HepG2 (cell line): ENCODE measurements around the gene C1orf21. TPM values are rescaled to one million over a fixed set of nuclear protein-coding genes. Genes with fewer than 3 reads are reported as not detected.

Experiments used
- DNMT3B ChIP-seq: conservative IDR thresholded peaks from 2 replicates; pipeline ENCODE4 v1.6.1; 2016; ENCODE audit warnings: missing biosample characterization, control low read depth
- GATAD2A ChIP-seq: IDR thresholded peaks from 2 replicates; pipeline ENCODE4 v1.6.1; 2016
- KDM2A ChIP-seq: sonication (generic); formaldehyde crosslinking; IDR thresholded peaks from 2 replicates; pipeline ENCODE4 v1.4.0; 2020; ENCODE audit warnings: low read depth, missing genetic modification reagents, borderline replicate concordance
- POGZ ChIP-seq: sonication (generic); formaldehyde crosslinking; IDR thresholded peaks from 2 replicates; pipeline ENCODE4 v1.4.0; 2020; ENCODE audit warnings: mild to moderate bottlenecking, missing genetic modification reagents
- SMAD9 ChIP-seq: sonication (generic); formaldehyde crosslinking; IDR thresholded peaks from 2 replicates; pipeline ENCODE4 v1.5.1; 2020; ENCODE audit warnings: mild to moderate bottlenecking, missing genetic modification reagents
- SOX5 ChIP-seq: IDR thresholded peaks from 2 replicates; pipeline ENCODE4 v1.6.1; 2016; ENCODE audit warnings: borderline replicate concordance
- TCF7 ChIP-seq: sonication (generic); IDR thresholded peaks from 2 replicates; pipeline ENCODE4 v1.6.1; 2016; ENCODE audit warnings: antibody characterized with exemption, low read depth
- TRIM24 ChIP-seq: sonication (generic); formaldehyde crosslinking; IDR thresholded peaks from 2 replicates; pipeline ENCODE4 v1.8.0; 2022; ENCODE audit warnings: mild to moderate bottlenecking, missing genetic modification reagents
- ZFP1 ChIP-seq: IDR thresholded peaks from 2 replicates; pipeline ENCODE4 v1.6.1; 2016
- ZMYM4 ChIP-seq: sonication (generic); formaldehyde crosslinking; IDR thresholded peaks from 2 replicates; pipeline ENCODE4 v1.8.1; 2023; ENCODE audit warnings: mild to moderate bottlenecking, missing genetic modification reagents
- ZNF333 ChIP-seq: sonication (generic); formaldehyde crosslinking; IDR thresholded peaks from 2 replicates; pipeline ENCODE4 v1.4.0; 2020; ENCODE audit warnings: mild to moderate bottlenecking, missing genetic modification reagents, borderline replicate concordance
- ZNF530 ChIP-seq: sonication (generic); formaldehyde crosslinking; IDR thresholded peaks from 2 replicates; pipeline ENCODE4 v1.5.0; 2020; ENCODE audit warnings: low read depth, mild to moderate bottlenecking, missing genetic modification reagents
- ZNF605 ChIP-seq: sonication (generic); formaldehyde crosslinking; IDR thresholded peaks from 2 replicates; pipeline ENCODE4 v1.8.0; 2022; ENCODE audit warnings: mild to moderate bottlenecking, missing genetic modification reagents
- ZNF773 ChIP-seq: sonication (generic); formaldehyde crosslinking; IDR thresholded peaks from 2 replicates; pipeline ENCODE4 v1.4.0; 2020; ENCODE audit warnings: missing genetic modification reagents, borderline replicate concordance
- ZNF781 ChIP-seq: sonication (generic); formaldehyde crosslinking; IDR thresholded peaks from 2 replicates; pipeline ENCODE4 v1.5.1; 2020; ENCODE audit warnings: borderline replicate concordance, mild to moderate bottlenecking, missing genetic modification reagents; ENCODE audit errors: not compliant biosample characterization
- ZNF782 ChIP-seq: sonication (generic); formaldehyde crosslinking; IDR thresholded peaks from 2 replicates; pipeline ENCODE4 v1.4.0; 2020; ENCODE audit warnings: missing genetic modification reagents, mild to moderate bottlenecking, borderline replicate concordance
- ZNF878 ChIP-seq: sonication (generic); formaldehyde crosslinking; IDR thresholded peaks from 2 replicates; pipeline ENCODE4 v1.8.1; 2023; ENCODE audit warnings: mild to moderate bottlenecking, missing genetic modification reagents, moderate library complexity
- polyA plus RNA-seq, 8 experiments: library from polyadenylated mRNA; depleted of rRNA in 3 of 8; stranded (reverse) in 7 of 8; unstranded in 1 of 8; fragments of >200 nt; fragmentation: Illumina TruSeq in 4 of 8; extraction: Trizol in 4 of 8; gene quantifications; 2 replicates each; pipeline versions ENCODE4 v1.2.1 to v1.2.3, GENCODE V29; 2011 to 2016; ENCODE audit warnings: low read depth in 4 of 8, missing spikeins in 1 of 8, mixed read lengths in 1 of 8; ENCODE audit not compliant: insufficient read depth in 1 of 8
- total RNA-seq, 5 experiments: library from RNA; depleted of rRNA; stranded (reverse); fragments of >200 nt; fragmentation: Illumina TruSeq; extraction: Trizol; gene quantifications; 2 replicates each; pipeline ENCODE4 v1.2.3, GENCODE V29; 2016; ENCODE audit warnings: low read depth in 1 of 5
- TF ChIP-seq, protein P1 (sequence below): sonication (generic); formaldehyde crosslinking; IDR thresholded peaks from 2 replicates; pipeline ENCODE4 v1.9.0; 2021; ENCODE audit warnings: missing genetic modification reagents, mild to moderate bottlenecking, borderline replicate concordance
- TF ChIP-seq, protein P2 (sequence below): sonication (generic); formaldehyde crosslinking; IDR thresholded peaks from 2 replicates; pipeline ENCODE4 v1.4.0; 2020; ENCODE audit warnings: mild to moderate bottlenecking, missing genetic modification reagents, borderline replicate concordance
- TF ChIP-seq, protein P3 (sequence below): sonication (generic); formaldehyde crosslinking; IDR thresholded peaks from 2 replicates; pipeline ENCODE4 v1.4.0; 2020; ENCODE audit warnings: missing genetic modification reagents, mild to moderate bottlenecking, borderline replicate concordance
- TF ChIP-seq, protein P4 (sequence below): sonication (generic); formaldehyde crosslinking; IDR thresholded peaks from 2 replicates; pipeline ENCODE4 v1.8.0; 2022; ENCODE audit warnings: mild to moderate bottlenecking, missing genetic modification reagents, moderate library complexity

Gene C1orf21
- total and polyA plus RNA-seq, 2 of the 13 experiments (the other 11 are each of a cell fraction or from before 2014, with no cell fraction given): not detected

DNA sequence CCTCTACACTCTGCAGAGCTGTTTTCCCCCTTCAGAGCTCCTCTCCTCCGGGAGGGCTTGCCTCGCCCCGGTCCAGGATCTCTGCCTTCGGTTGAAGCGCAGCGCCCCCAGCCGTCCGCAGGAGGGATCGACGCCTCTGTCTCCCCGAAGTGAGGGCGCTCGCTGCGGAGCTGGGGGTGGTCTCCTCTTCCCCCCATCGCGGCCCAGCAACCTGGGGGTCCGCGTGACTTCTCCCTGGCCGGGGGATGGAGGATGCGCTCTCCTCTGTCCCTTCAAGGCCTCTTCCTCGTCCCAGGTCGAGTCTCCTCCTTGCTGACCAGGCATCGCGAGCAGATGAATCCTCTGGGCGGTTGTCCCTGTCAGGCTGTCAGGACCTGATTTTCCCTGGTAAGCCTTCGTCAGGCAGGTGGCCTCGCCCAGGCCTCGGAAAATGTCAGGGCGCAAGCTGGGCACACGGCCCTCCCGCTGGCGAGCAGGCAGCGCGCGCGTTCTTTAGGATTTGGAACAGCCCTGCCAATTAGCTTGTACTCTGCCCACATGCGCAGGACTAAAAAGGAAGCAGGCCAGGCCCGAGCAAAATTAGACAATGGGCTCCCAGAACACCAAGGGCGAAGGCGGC is 277.3 kb downstream of the C1orf21 start (continued):
- no peak for TF ChIP-seq ZNF773
- no peak for TF ChIP-seq SMAD9 (CRISPR knock-in tag)
- no peak for TF ChIP-seq TCF7
- TF ChIP-seq TRIM24 (CRISPR knock-in tag): no peak
- no peak for TF ChIP-seq GATAD2A (CRISPR knock-in tag)
- TF ChIP-seq ZNF781 (CRISPR knock-in tag): no peak
- TF ChIP-seq, protein P1, sequence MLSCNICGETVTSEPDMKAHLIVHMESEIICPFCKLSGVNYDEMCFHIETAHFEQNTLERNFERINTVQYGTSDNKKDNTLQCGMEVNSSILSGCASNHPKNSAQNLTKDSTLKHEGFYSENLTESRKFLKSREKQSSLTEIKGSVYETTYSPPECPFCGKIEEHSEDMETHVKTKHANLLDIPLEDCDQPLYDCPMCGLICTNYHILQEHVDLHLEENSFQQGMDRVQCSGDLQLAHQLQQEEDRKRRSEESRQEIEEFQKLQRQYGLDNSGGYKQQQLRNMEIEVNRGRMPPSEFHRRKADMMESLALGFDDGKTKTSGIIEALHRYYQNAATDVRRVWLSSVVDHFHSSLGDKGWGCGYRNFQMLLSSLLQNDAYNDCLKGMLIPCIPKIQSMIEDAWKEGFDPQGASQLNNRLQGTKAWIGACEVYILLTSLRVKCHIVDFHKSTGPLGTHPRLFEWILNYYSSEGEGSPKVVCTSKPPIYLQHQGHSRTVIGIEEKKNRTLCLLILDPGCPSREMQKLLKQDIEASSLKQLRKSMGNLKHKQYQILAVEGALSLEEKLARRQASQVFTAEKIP (CRISPR knock-in tag): no peak
- TF ChIP-seq ZNF605 (CRISPR knock-in tag): no peak
- no peak for TF ChIP-seq DNMT3B (CRISPR knock-in tag)
- no peak for TF ChIP-seq SOX5
- no peak for TF ChIP-seq POGZ
- TF ChIP-seq, protein P2, sequence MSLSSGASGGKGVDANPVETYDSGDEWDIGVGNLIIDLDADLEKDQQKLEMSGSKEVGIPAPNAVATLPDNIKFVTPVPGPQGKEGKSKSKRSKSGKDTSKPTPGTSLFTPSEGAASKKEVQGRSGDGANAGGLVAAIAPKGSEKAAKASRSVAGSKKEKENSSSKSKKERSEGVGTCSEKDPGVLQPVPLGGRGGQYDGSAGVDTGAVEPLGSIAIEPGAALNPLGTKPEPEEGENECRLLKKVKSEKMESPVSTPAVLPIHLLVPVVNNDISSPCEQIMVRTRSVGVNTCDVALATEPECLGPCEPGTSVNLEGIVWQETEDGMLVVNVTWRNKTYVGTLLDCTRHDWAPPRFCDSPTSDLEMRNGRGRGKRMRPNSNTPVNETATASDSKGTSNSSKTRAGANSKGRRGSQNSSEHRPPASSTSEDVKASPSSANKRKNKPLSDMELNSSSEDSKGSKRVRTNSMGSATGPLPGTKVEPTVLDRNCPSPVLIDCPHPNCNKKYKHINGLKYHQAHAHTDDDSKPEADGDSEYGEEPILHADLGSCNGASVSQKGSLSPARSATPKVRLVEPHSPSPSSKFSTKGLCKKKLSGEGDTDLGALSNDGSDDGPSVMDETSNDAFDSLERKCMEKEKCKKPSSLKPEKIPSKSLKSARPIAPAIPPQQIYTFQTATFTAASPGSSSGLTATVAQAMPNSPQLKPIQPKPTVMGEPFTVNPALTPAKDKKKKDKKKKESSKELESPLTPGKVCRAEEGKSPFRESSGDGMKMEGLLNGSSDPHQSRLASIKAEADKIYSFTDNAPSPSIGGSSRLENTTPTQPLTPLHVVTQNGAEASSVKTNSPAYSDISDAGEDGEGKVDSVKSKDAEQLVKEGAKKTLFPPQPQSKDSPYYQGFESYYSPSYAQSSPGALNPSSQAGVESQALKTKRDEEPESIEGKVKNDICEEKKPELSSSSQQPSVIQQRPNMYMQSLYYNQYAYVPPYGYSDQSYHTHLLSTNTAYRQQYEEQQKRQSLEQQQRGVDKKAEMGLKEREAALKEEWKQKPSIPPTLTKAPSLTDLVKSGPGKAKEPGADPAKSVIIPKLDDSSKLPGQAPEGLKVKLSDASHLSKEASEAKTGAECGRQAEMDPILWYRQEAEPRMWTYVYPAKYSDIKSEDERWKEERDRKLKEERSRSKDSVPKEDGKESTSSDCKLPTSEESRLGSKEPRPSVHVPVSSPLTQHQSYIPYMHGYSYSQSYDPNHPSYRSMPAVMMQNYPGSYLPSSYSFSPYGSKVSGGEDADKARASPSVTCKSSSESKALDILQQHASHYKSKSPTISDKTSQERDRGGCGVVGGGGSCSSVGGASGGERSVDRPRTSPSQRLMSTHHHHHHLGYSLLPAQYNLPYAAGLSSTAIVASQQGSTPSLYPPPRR (CRISPR knock-in tag): no peak
- no peak for TF ChIP-seq ZNF878
- TF ChIP-seq, protein P3, sequence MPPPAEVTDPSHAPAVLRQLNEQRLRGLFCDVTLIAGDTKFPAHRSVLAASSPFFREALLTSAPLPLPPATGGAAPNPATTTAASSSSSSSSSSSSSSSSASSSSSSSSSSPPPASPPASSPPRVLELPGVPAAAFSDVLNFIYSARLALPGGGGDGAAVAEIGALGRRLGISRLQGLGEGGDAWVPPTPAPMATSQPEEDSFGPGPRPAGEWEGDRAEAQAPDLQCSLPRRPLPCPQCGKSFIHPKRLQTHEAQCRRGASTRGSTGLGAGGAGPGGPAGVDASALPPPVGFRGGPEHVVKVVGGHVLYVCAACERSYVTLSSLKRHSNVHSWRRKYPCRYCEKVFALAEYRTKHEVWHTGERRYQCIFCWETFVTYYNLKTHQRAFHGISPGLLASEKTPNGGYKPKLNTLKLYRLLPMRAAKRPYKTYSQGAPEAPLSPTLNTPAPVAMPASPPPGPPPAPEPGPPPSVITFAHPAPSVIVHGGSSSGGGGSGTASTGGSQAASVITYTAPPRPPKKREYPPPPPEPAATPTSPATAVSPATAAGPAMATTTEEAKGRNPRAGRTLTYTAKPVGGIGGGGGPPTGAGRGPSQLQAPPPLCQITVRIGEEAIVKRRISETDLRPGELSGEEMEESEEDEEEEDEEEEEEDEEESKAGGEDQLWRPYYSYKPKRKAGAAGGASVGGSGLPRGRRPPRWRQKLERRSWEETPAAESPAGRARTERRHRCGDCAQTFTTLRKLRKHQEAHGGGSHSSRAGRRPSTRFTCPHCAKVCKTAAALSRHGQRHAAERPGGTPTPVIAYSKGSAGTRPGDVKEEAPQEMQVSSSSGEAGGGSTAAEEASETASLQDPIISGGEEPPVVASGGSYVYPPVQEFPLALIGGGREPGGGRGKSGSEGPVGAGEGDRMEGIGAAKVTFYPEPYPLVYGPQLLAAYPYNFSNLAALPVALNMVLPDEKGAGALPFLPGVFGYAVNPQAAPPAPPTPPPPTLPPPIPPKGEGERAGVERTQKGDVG (CRISPR knock-in tag): peak; percentile 54; the same call in 1 of the 2 replicates
- TF ChIP-seq ZNF782: no peak
- no peak for TF ChIP-seq ZNF530 (CRISPR knock-in tag)
- TF ChIP-seq ZMYM4: no peak
- no peak for TF ChIP-seq ZFP1 (CRISPR knock-in tag)
- no peak for TF ChIP-seq ZNF333 (CRISPR knock-in tag)
- TF ChIP-seq, protein P4, sequence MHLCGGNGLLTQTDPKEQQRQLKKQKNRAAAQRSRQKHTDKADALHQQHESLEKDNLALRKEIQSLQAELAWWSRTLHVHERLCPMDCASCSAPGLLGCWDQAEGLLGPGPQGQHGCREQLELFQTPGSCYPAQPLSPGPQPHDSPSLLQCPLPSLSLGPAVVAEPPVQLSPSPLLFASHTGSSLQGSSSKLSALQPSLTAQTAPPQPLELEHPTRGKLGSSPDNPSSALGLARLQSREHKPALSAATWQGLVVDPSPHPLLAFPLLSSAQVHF (CRISPR knock-in tag): no peak
- TF ChIP-seq KDM2A: peak; percentile 46; the same call in 1 of the 2 replicates
